Measurements from ENCODE around the gene ZNF808. TPM values are rescaled to one million over a fixed set of nuclear protein-coding genes. Genes with fewer than 3 reads are reported as not detected.
"Not testable (repeated sequence)": the region's sequence is repeated elsewhere in the genome, so short reads cannot be mapped to it uniquely, and the experiment has no call there.

Gene ZNF808
- 2.6 TPM for polyA plus RNA-seq (2013, experiment 1 of 2; ENCODE audit: insufficient read length)
- polyA plus RNA-seq (2013, experiment 2 of 2; ENCODE audit: insufficient read length), result 2.6 TPM

DNA sequence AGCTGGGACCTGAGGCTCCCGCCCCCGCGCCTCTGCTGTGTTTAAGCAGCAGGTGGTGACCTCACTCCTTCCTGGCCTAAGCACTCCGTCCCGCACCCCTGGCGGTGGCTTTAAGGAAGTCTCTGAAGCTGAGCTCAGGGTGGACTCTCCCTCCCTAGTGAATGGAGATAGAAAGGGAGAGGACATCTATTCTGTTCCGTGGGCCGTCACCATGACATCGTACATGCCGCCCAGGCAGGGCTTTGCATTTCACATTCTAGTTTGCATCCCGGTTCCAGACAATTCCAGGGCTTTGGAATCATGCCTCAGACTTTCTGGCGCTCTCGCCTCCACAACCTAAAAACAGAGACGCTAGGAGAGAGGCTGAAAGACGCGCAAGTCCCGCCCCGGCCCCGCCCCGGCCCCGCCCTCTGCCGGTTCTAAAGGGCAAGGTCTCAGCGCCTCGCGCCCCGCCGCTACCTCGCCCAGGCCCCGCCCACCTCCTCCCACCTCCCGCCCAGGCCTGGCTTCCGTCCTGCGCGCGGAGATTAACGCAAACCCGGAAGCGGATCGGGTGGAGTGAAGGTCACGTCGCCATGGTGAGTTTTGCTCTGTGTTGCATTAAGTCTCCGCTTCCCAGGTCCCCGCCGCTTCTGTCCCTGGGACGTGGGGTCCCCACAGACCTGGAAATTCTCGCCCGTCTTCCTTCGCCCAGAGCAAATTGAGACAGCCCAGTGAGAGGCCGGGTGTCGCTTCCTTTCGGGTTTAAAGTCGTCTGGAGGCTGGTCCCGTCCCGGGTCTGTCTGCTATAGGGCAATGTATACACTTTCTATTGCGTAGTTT lies at the start of gene ZNF808:
Gene ZNF808, plus strand, starts transcription at position 535 of the 822 bp plus-strand sequence. CDS start 15,617 bp downstream, outside the sequence.
- DNase-seq, result peak; percentile 91

GRCh38 chr19:52484111-52484743 lies 43.2 kb upstream of the ZNF808 start:
- DNase-seq, result not testable (repeated sequence)

GRCh38 chr19:52485064-52485463 lies 42.4 kb upstream of the ZNF808 start:
- DNase-seq, result not testable (repeated sequence)

DNA sequence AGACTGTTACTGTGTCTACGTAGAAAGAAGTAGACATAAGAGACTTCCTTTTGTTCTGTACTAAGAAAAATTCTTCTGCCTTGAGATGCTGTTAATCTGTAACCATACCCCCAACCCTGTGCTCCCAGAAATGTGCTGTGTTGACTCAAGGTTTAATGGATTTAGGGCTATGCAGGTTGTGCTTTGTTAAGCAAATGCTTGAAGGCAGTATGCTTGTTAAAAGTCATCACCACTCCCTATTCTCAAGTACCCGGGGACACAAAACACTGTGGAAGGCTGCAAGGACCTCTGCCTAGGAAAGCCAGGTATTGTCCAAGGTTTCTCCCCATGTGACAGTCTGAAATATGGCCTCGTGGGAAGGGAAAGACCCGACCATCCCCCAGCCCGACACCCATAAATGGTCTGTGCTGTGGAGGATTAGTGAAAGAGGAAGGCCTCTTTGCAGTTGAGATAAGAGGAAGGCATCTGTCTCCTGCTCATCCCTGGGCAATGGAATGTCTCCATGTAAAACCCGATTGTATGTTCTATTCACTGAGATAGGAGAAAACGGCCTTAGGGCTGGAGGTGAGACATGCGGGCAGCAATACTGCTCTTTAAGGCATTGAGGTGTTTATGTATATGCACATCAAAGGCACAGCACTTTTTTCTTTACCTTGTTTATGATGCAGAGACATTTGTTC lies 41.8 kb upstream of the ZNF808 start:
- DNase-seq, result not testable (repeated sequence)

- no peak for DNase-seq
These were observed 35.1 kb upstream of the ZNF808 start for GRCh38 chr19:52492201-52492993.

GRCh38 chr19:52492994-52493470 lies 34.4 kb upstream of the ZNF808 start:
- no peak for DNase-seq

- no peak for DNase-seq
These were observed 33.0 kb upstream of the ZNF808 start for GRCh38 chr19:52494518-52494917.

DNA sequence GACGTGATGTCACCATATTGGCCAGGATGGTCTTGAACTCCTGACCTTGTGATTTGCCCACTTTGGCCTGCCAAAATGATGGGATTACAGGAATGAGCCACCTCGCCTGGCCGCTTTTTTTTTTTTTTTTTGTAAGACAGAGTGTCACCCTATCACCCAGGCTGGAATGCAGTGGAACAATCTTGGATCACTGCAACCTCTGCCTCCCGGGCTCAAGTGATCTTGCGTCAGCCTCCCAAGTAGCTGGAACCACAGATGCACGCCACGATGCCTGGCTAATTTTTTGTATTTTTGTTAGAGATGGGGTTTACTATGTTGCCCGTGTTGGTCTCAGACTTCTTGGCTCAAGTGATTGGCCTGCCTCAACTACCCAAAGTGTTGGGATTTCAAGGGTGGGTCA lies 28.9 kb upstream of the ZNF808 start:
- no peak for DNase-seq

DNA sequence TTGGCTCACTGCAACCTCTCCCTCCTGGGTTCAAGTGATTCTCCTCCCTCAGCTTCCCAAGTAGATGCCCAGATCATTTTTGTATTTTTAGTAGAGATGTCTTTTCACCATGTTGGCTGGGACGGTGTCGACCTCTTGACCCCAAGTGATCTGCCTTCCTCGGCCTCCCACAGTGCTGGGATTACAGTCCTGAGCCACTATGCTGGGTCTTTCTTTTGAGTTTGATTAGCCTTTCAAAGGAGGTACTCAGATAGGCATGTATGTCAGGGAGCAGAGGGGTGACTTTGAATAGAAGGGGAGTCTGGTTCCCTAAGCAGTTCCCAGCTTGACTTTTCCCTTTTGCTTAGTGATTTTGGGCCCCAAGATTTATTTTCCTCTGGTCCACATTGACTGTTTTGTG lies 27.0 kb upstream of the ZNF808 start:
- DNase-seq, result not testable (repeated sequence)

GRCh38 chr19:52500991-52501390 lies 26.5 kb upstream of the ZNF808 start:
- not testable (repeated sequence) for DNase-seq

- DNase-seq, result no peak
These were observed 20.2 kb upstream of the ZNF808 start for GRCh38 chr19:52507266-52507665.

- no peak for DNase-seq
These were observed 11.3 kb upstream of the ZNF808 start for GRCh38 chr19:52516191-52516590.

DNA sequence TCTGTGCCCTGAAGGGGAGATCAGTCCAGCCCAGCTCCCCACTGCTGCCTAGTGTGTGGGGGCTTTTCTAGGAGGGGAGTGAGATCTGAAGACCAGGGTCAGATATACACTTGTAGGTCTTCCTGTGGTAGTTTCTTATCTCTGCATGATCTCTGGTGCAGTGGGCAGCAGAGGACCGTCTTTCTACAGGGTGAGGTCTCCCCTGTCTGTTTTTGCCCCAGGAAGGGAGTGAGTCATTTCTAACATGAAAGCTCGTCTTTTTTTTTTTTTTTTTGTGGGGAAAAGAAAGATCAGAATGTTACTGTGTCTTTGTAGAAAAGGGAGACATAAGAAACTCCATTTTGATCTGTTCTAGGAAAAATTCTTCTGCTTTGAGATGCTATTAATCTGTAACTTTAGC lies 8.8 kb upstream of the ZNF808 start:
- no peak for DNase-seq

- not testable (repeated sequence) for DNase-seq
These were observed 8.3 kb upstream of the ZNF808 start for GRCh38 chr19:52519175-52519574.

- no peak for DNase-seq
These were observed 7.5 kb upstream of the ZNF808 start for GRCh38 chr19:52520013-52520412.

GRCh38 chr19:52522551-52522950 lies 4.9 kb upstream of the ZNF808 start:
- no peak for DNase-seq

GRCh38 chr19:52524086-52524485 lies 3.4 kb upstream of the ZNF808 start:
- DNase-seq, result no peak

DNA sequence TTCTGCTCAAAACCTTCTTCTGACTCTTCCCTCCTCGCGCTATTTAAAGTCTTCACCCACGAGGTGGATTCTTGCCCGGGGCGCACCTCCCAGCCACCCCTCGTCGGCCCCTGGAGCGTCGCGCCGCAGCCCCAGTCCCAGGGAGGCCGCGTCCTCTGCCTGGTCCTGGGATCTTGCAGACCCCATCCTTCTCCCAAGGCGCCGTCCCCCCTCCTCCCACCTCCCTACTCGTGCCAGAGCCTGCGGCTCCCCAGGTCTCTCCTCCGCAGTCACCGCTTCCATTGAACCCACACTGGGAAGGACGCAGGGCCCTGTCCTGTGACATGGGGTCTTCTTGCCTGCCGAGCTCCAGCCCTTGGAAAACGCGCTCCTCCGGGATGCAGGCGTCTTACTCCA lies 486 bp downstream of the ZNF808 start:
- peak; percentile 1 for DNase-seq

- DNase-seq, result no peak
These were observed 5.0 kb downstream of the ZNF808 start for GRCh38 chr19:52532480-52532879.

DNA sequence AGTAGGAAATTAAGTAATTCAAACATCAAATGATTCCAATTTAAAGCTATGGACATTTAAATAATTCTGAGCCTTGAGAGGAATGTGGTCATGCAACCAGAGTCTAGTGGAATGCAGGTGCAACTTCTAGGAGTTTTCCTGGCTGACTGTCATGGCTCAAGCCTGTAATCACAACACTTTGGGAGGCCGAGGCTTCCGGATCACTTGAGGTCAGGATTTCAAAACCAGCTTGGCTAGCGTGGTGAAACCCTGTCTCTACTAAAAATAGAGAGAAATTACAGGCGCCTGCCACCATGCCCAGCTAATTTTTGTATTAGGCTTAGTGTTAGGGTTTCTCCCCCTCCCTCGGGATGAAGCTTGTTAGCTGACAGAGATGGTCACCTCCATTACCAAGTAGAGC lies 6.4 kb downstream of the ZNF808 start:
- DNase-seq, result no peak

DNA sequence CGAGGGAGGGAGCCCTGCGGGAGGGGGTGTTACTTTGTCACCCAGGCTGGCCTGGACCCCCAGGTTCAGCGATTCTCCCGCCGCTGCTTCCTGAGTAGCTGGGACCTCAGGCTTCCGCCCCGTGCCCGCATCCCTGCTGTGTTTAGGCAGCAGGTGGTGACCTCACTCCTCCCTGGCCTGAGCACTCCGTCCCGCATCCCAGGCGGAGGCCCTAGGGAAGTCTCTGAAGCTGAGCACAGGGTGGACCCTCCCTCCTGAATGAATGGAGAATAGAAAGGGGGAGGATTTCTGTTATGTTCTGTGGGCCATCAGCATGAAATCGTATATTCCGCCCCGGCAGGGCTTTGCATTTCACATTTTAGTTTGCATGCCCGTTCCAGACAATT lies 7.9 kb downstream of the ZNF808 start:
- DNase-seq, result not testable (repeated sequence)

- DNase-seq, result peak; percentile 77
These were observed 8.4 kb downstream of the ZNF808 start for GRCh38 chr19:52535771-52536447.

All from fibroblast of skin of scalp (primary cell).